NCI-H526 treated with DMSO at 0.1 percent for 48 hours (cell line): Measurements from ENCODE around the gene EMILIN2.

ENCODE experiments used
- DNase-seq: peaks from one replicate; lab custom pipeline; 2025; lab: John Stamatoyannopoulos, UW

Gene EMILIN2

GRCh38 chr18:2956056-2956455 lies 109.2 kb downstream of the EMILIN2 start:
- no peak for DNase-seq

GRCh38 chr18:2958819-2959298 lies 112.1 kb downstream of the EMILIN2 start:
- DNase-seq = no peak

- DNase-seq = no peak
These were observed 112.5 kb downstream of the EMILIN2 start for GRCh38 chr18:2959341-2959740.

DNA sequence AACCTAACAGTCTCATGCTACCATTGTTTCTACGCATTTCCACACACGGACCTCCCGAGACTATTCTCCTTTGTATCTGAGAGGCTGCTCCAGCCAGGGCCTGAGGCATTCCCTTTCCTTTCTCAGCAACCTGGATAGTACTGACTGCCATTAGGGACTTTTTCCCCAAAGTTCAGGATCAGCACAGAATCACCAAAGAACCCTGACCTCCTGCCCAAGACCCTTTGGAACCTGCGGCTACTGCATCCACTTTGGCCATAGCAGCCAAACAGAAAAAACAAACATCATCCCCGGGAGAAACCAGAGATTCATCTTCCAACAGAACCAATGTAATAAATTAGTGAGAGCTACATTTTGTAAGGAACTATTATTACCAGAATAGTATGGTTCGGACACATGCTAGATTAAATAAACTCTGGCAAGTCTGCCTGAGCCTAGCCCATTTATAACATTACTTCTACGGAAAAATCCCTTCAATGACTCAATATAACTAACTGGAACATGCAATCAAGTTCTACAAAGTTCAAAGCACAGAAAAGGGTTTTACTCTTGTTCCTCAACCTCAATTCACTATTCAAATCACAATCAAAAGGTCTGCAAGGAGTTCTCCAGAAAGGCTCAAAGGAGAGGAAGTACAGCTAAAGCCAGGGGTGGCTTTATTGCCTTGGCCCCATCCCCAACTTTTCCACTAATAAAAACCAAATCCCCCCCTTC lies 114.3 kb downstream of the EMILIN2 start:
- DNase-seq = no peak

DNA sequence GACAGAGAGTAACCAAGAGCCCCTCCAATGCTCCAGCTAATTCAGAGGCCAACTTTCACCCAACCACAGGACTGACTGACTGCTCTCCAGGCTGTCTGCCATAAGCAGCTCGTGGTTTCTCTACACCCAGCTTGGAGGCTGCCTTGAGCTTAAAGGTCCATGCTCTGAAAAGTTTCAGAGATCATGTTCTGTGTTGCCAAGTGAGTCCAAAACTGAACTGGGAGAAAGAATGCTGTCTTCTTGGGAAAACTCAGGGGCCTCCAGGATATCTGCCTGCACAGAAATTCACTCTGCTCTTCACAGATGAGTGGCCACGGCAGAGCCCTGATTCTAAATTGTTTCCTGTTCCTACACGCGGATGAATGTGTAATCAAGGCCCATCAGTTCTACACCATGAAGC lies 115.0 kb downstream of the EMILIN2 start:
- no peak for DNase-seq

GRCh38 chr18:2963048-2963447 lies 116.2 kb downstream of the EMILIN2 start:
- DNase-seq = no peak

- DNase-seq = no peak
These were observed 117.7 kb downstream of the EMILIN2 start for GRCh38 chr18:2964361-2965010.
